GM19324 (cell line): ENCODE data around the gene N4BP2L2.

Experiments
- ATAC-seq: cut with Tn5 transposase; IDR thresholded peaks from one replicate; pipeline ENCODE4 v1.9.1; 2021; ENCODE audit warnings: mild to moderate bottlenecking, moderate library complexity; ENCODE audit not compliant: unreplicated experiment, low FRiP score

N4BP2L2 gene

DNA sequence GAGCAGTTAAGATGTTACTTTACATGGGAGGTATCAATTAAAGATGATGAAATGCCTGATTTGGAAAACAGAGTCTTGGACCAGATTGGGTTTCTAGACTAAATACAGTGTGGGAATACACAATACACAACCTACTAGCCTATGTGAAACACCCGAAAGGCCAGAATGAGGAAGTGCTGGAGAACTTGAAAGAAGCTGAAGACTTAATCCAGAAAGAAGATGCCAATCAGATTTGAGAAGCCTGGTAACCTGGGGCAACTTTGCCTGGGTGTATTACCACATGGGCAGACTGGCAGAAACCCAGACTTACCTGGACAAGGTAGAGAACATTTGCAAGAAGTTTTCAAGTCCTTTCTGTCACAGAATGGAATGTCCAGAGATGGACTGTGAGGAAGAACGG is 153.9 kb downstream of the N4BP2L2 start:
- no peak for ATAC-seq

DNA sequence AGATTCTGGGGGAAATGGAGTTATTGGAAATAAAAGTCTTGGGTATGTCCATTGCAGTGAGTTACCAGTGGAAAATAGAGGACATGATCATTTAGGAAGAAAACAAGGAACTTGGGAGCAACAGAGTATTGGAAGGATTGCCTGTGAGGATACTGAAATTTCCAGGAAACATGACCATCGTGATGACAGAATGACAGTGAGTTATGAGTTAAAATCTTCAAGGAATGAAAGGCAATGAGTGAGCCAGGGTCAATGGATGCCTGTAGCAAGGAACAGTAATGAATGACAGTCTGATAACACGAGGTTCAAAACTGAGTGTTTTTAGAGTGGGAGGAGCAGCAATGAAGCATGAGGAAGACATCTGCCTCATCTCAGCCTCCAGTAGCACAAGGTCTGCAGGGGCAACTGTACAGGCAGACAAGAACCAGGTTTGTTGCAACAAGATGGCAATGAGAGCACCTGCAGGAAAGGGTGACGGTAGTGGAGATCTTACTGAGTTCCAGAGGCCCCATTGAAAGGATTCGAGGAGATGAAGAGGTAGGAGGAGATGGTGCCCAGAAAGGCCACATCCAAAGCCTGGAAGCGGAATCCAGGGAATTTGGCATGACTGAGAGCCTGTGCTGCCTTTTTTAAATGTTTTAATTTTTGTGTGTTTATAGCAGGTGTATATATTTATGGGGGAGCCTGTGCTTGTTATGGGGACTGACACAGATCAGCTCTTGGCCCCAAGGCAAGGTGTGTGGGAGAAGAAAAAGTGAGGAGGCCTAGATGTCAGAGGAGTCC is 154.6 kb downstream of the N4BP2L2 start:
- ATAC-seq, result no peak
